GM19351 (cell line): Measurements from ENCODE around the gene HMCES.

ENCODE experiments used
- ATAC-seq: cut with Tn5 transposase; IDR thresholded peaks from one replicate; pipeline ENCODE4 v1.9.1; 2021; ENCODE audit warnings: mild to moderate bottlenecking, moderate library complexity; ENCODE audit not compliant: unreplicated experiment

HMCES gene, protein sequence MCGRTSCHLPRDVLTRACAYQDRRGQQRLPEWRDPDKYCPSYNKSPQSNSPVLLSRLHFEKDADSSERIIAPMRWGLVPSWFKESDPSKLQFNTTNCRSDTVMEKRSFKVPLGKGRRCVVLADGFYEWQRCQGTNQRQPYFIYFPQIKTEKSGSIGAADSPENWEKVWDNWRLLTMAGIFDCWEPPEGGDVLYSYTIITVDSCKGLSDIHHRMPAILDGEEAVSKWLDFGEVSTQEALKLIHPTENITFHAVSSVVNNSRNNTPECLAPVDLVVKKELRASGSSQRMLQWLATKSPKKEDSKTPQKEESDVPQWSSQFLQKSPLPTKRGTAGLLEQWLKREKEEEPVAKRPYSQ

DNA sequence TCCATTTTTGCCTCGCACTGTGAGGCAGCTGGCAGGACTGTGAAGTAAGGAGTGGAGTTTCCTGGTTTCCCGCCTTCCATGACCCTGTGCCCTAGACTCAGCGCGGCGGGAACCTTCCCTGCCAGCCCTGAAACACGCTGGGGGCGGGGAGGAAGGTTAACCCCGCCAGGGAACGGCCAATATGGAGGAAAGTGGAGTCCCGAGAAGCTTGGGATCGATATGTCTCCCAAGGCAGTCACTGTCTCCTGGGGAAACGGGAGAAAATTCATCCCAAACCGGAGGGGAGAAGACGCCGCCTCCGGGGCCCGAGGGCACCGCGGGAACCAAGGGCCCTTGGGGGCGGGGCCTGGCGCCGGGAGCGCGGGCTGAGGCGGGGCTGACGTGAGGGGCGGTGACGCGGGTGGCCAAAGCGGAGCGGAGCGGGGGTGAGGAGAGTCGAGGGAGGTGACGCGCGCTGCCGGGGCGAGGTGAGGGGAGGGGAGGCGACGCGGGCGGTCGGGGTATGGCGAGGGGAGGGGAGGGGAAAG, at the start of gene HMCES:
TSS of gene HMCES (plus strand) at position 432 of the 527 bp plus-strand sequence. CDS start 863 bp downstream, outside the sequence.
- peak; percentile 50 for ATAC-seq

DNA sequence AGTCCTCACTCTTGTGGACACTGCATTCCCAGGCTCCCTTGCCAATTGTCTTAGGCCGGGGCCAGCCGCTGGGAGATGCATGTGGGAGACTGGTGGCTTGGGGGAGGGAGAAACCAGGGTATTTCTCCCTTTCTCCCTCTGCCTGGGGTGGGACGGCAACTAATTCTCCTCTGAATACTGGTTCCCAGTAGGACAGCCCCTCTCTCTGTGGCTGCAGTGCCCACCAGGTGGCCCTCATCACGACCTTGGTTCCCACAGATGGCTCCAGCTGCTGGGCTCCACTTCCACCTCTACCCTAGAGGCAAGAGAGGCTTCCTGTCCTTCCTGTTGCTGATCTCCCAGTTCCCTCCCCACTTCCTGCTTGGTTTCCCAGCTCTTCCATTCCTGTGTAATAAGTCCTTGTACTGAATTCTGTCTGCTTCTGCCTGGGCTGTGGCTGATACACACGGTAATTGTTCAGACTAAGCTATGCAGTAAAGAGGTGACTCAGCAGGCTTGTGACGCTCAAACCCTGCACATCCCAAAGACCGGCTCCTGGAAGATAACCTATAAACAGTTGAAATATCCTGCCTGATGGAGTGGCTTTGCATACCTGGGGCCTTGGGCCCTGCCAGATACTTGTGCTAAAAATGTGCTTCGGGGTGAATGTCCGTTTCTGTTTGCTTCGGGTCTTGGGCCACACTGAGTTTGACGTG, 49.6 kb upstream of the HMCES start:
- no peak for ATAC-seq

DNA sequence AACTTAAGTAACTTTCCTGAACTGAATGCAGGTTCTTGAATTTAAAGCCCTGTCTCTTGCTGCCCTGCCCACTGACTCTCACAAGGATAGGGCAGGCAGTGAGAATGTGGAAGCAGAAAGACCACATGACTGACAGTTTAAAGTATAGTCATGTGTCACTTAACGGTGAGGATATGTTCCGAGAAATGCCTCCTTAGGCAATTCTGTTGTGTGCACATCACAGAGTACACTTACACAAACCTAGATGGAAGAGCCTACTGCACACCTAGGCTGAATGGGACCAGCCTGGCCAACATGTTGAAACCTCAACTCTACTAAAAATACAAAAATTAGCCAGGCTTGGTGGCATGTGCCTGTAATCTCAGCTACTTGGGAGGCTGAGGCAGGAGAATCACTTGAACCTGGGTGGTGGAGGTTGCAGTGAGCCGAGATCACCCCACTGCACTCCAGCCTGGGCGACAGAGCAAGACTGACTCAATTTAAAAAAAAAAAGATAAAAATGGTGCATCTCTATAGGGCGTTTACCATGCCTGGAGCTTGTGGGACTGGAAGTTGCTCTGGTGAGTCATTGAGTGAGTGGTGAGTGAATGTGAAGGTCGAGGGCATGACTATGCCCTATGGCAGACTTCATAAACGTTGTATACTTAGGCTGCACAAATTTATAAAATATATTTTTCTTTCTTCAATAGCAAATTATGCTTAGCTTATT, 48.2 kb upstream of the HMCES start:
- ATAC-seq, result no peak

DNA sequence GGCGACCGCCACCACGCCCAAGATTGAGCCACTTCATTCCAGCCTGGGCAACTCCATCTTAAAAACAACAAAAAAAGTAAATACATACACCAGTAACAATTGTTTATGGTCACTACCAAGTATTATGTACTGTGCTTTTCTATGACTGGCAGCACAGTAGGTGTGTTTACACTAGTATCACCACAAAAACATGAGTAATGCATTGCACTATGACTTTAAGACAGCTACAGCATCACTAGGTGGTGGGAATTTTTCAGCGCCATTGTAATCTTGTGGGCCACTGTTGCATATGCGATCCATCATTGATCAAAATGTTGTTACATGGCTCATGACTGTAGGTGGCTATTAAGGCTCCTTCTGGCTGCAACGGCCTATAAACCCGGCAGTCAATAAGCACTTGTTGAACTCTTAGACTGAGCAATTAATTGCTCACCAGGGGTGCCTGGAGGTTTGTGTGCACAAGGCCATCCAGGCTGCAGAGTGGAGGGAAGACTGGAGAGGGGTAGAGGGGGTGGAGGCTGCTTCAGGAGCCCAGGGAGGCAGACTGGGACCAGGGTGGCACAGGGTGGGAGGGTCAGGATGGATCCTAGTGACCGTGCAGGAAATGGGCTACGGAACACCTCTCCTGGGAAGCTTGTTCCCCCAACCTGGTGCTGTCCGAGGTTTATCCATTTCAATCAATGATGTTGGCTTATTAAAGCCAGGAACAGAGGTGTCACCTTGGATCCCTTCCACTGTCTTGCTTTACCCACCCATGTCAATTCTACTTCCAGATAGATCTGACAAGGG, 47.1 kb upstream of the HMCES start:
- no peak for ATAC-seq

DNA sequence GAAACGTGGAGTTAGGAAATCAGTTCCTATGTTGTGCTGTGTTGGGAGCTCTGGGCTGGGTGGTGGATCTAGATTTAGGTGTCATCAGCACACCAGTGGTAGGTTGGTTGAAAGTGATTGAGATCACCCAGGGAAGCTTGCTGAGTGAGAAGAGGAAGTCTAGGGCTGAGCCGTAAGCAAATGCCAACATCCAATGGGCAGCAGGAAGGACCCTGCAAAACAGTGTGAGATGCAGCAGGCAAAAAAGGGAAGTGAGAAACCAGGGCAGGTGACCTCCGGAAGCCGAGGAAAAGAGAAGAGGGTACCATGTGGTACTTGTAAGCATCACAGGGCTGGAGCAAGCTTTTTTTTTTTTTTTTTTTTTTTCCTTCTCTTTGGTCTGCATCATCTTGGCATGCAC, 45.1 kb upstream of the HMCES start:
- peak; percentile 90 for ATAC-seq

DNA sequence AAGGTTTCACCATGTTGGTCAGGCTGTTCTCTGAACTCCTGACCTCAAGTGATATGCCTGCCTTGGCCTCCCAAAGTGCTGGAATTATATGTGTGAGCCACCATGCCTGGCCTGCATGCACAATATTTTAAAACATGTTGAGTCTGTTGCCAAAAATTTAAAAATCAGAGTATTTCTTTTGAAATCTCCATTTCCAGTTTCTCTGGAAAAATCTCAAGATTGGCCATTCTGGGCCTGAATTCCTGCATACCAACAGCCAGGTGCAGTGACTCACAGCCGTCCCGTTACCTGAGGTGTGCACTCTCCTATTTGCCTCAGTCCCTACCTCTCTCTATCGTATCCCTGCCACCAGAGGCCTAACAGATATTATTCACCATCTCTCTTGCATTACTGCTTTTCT, 44.2 kb upstream of the HMCES start:
- no peak for ATAC-seq

DNA sequence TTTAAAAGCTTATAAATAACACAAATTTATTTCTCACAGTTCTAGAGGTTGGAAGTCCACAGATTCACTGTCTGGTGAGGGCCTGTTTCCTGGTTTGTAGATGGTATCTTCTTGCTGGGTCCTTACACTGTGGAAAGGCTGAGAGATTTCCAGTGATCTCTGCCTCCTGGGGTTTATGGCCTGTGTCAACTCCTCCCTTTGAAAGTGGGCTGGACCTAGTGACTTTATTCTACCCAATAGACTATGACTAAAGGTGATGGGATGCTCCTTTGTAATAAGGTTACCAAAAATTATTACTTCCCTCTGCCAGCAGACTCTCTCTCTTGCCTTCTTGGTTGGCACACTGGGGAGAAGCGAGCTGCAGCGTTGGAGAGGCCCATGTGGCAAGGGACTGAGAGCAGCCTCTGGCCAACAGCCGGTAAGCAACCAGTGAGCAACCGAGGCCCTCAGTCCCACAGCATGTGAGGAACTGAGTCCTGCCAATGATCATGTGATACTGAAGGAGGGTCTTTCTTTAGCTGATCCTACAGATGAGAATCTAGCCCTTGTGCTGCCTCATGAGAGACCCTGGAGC, 43.2 kb upstream of the HMCES start:
- ATAC-seq, result no peak

DNA sequence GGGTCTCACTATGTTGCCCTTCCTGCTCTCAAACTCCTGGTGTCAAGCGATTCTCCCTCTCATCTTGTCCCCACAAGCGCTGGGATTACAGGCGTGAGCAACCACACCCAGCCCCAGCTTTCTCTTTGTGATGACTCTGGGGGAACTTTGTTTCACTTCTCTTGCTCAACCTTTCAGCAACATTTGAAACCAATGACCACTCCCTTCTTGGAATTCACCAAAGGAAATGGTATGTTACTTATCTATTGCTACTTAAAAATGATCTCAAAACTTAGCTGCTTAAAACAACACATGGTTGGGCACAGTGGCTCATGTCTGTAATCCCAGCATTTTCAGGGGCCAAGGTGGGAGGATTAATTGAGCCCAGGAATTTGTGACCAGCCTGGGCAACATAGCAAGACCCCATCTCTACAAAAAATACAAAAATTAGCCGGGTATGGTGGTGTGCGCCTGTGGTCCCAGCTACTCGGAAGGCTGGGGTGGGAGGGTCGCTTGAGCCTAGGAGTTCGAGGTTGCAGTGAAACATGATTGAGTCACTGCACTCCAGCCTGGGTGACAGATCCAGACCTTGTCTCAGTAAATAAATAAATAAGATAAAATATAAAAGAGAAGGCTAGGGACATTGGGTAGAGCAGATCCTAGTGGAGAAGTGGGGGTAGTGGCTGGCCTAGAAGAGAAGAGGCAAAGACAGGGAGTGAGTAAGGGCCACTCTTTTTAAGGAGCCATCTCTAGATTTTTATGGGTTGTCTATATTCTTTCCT, 39.5 kb upstream of the HMCES start:
- ATAC-seq, result no peak

DNA sequence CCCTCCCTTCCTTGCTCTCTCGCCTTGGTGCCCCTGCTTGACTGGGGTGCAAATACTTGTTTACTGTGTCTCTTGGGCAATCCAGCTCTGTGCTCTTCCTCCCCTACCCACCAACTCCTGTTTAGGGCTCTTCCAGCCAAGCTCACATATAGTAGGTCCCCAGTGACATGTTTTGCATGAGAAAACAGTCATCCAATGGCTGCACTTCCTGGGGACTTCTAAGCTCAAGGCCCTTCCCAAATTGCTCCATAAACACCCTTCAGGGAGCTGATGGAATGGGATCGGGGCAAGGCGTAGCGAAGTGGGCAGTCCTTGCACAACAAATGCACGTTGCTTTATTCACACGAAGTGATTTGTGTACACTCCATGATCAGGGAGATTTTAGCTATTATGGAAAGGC, 38.7 kb upstream of the HMCES start:
- no peak for ATAC-seq

DNA sequence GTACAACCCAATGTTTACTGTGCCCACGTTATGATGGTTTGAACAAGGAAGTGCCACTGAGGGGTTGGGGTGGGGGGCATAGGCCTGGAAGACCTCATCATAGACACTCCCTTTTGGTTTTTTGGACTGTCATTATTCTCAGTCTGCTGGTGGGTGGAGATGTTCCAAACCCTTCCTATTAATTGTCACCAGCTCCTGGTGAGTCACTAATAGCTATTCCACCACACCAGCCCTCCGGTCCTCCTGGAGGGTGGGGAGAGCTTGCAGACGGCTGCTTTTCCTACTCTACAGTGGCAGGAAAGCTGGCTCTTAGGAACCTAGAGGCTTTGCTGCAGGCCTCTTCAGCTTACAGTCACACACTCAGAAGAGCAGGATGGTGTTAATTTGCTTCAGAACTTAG, 38.2 kb upstream of the HMCES start:
- ATAC-seq, result no peak

DNA sequence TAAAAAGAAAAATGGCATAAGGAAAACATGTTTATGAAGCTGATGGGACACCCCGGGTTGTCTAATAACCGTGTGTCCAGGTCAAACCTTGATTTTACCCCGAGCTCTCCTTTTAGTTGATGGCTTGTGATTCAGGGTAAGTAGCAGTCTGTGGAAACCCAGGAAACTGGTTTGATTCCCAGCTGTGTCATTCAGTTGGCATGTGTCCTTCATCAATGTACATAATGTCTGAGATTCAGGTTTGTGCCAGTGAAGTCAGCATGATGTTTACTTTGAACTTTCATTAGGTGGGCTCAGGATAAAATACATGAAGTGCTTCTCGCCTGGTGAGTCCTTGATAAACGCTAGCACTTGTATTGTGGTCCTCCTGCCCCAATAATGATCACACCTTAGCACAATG, 33.5 kb upstream of the HMCES start:
- no peak for ATAC-seq

DNA sequence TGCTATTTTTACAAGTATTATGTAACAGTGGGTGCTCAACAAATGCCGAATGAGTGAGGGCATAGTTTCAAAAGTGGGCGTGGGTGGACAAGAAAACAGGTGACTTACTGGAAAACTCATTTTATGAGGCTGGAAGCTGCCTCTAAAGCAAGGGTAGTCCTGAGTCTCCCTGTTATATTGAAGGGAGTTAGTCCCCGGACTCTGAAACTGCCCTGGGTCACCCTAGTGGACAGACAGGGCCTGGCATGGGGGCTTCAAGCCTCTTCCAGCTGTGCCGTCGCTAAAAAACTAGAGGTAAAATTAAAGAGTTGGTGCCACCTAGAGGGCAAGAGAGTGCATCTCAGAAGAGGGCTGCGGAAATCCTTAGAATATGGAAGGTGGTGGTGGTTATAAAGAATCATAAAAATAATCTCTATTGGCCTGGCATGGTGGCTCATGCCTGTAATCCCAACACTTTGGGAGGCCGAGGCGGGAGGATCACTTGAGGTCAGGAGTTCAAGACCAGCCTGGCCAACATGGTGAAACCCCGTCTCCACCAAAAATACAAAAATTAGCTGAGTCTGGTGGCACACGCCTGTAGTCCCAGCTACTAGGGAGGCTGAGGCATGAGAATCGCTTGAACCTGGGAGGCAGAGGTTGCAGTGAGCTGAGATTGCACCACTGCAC, 32.9 kb upstream of the HMCES start:
- ATAC-seq, result peak; percentile 76

DNA sequence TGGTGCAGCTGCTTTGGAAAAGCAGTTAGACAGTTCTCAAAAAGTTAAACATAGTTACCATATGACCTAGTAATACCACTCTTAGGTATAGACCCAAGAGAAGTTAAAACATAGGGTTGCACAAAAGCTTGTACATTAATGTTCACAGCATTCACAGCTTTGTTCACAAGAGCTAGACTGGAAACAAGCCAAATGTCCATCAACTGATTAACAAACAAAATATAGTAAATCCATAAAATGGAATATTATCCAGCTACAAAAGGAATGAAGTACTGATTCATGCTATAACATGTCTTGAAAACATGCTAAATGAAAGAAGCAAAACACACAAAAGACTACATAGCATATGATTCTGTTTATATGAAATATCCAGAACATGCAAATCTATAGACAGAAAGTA, 32.0 kb upstream of the HMCES start:
- no peak for ATAC-seq

DNA sequence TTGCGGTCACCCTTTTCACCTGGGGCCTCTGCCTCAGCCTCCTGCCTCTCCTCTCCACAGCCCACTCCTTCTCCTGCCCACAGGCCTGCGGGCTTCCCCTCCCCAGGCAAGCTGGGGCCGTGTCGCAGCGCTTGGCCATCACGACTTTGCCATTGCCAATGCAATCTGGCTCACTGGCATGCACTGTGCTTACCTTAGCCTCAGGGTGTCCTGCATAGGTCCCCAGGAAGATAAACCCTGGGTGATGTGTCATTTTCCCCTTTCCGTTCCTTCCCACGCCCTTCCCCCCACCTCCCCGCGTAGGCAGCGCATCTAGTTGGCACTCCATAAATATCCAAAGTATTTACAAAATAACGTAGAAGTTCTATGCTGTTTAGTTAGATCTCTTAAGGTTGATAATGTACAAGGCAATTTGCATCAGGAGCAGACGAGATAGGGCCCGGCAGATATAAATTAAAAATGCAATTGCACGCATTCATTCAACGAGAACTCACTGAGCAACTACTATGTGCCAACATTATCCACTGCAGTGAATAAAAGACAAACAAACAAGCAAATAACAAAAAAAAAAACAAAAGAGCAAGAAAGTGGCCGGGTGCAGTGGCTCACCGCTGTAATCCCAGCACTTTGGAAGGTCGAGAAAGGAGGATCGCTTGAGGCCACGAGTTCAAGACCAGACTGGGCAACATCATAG, 30.2 kb upstream of the HMCES start:
- ATAC-seq, result no peak

DNA sequence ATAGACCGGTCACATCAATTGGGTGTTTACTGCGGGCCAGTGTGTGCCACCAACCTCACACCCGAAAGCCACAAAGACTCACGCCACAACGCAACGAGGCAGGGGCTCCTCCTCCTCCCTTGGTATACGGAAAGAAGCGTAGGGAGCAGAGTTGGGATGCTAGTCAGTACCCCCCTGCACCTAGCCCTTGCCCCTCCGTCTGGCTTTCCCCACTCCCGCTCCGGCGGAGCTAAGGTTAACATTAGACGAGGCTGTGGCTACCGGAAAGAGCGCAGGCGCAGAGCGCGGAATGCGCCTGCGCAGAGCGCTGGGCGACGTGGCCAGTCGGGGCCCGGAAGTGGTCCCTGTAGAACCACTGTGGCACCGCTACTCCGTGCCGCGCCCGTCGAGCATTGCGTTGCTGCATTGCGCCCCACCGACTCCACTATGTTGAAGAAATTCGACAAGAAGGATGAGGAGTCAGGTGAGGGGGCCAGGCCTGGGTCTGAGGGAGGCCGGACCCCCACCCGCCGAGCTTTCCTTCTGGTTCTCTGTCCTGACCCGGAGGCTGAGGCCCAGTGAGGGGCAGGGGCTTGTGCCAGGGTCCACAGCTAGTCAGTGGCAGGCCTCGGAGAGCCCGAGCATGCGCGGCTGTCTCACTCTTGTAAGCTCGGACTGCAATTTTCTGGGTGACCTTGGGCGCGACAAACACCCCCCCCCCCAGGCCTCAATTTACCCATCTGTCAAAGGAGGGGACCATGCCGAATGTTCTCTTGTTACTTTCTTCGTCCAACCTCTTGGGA, 29.2 kb upstream of the HMCES start, which contains the start of gene COPG1:
TSS of gene COPG1 (plus strand) at position 323 of the 782 bp plus-strand sequence. CDS start at position 427, 104 bp downstream.
- peak; percentile 78 for ATAC-seq

DNA sequence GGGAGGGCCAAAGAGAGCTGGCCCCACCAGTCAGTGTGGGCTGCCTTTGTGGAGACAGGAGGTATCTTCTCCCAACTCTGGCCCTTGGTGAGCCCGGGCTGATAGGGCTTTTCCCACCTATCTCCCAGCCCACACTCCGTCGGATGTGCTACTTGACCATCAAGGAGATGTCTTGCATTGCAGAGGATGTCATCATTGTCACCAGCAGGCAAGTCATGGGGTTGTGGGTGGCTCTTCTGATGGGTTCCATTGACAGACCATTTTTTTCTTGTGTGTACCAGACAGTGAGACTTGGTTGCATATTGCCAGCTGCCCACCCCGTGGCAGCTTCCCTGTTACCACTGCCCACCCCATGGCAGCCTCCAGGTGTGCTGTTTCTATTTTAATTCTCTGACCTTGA, 25.9 kb upstream of the HMCES start:
- ATAC-seq, result no peak

DNA sequence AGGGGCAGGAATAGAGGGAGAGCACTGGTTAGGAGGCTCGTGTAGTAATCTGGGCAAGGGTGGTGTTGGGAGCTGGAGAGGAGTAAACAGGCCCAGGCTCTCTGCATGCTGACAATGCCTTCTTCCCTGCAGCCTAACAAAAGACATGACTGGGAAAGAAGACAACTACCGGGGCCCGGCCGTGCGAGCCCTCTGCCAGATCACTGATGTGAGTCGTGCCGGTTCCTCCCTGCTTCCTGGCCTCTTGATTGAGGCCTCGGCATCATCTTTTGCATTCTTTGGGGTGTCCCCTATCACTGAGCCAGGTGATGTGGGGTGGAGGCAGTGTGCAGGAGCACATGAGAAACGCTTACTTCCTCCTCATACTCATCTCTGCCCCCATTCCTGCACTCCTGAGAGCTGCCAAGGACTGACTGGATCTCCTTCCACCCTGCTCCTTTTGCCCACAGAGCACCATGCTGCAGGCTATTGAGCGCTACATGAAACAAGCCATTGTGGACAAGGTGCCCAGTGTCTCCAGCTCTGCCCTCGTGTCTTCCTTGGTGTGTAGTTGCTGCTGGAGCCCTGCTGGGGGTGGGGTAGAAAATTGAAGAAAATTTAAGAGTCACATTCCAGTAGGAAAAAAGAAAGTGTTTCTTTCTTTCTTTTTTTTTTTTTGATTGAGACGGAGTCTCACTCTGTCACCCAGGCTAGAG, 24.0 kb upstream of the HMCES start:
- ATAC-seq, result no peak
